ENCODE results near the gene EFCAB6. TPM values are rescaled to one million over a fixed set of nuclear protein-coding genes. Genes with fewer than 3 reads are reported as not detected.

Gene EFCAB6
- polyA plus RNA-seq, 3 donors = 0.76 to 0.98 TPM; not detected in 1

DNA sequence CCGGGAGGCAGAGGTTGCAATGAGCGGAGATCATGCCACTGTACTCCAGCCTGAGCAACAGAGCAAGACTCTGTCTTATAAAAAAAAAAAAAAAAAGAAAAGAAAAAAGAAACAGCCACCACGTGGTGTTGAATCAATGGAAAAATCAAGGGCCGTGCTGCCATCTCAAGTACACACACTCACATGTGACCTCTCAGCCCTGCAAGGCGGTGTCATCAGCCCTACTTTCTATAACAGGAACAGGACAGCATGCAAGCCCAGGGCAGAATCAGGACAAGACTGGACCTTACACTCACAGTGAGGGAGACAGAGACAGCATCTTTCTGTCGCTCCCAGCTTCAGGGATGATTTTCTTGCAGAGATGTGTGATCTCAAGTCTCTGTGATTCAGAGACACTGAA, 220.7 kb downstream of the EFCAB6 start:
- 80 to 82% (median 82%) methylated on average over 6 of the region's 6 CpGs for WGBS, 3 donors
- no peak overlapping the region for H3K27ac ChIP-seq (ENCODE audit: low read depth, low read length)

DNA sequence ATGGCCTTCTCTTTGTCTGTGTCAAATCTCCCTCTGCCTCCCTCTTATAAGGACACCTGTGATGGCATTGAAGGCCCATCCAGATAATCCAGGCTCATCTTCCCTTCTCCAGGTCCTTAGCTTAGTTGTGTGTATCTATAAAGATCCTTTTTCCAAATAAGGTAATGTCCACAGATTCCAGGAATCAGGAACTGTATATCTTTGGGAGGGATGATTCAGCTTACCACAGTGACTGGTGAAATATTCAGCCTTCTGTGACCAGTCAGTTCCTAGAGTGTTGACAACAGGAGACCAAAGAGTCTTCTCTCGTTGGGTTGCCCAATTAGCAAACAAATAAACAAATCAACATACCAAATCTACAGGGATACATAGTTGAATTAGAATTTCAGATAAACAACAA, 224.5 kb downstream of the EFCAB6 start:
- H3K27ac ChIP-seq (ENCODE audit: low read depth, low read length) = no peak overlapping the region
- 0 to 71% (median 0%) methylated on average over 1 of the region's 1 CpG for WGBS, 3 donors

DNA sequence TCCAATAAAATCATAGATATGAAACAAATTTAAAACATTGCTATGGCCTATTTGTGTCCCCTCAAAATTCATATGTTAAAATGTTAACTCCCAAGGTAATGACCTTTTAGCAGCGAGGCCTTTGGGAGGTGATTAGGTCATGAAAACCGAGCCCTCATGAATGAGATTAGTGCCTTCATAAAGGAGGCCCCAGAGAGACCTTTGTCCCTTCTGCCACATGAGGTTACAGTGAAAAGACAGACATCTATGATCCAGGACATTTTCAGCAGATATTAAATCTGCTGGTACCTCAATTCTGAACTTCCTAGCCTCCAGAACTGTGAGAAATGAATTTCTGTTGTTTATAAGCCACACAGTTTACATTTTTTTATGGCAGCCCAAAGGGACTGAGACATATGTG, 228.6 kb downstream of the EFCAB6 start:
- H3K27ac ChIP-seq (ENCODE audit: low read depth, low read length) = no peak overlapping the region
- 70 to 84% (median 81%) methylated on average over 2 of the region's 2 CpGs for WGBS, 3 donors

DNA sequence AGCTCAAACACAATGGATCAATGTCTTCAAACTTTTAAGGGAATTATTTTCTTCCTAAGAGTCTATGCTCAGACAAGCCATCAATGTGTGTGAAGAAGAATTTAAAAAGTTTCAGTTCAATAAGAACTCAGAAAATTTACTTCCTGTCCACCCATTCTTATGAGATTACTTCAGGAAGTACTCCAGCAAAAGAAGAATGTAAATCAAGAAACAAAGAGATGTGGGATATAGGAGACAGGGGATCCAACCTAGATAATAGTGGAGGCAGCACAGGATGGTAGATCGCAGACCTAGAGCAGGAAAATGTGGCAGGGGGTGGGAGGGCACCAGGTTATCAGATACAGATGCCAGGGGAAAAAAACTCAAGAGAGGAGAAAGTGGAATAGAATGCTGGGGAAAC, 229.7 kb downstream of the EFCAB6 start:
- H3K27ac ChIP-seq (ENCODE audit: low read depth, low read length) = no peak overlapping the region
- WGBS, 3 donors = 89 to 96% (median 90%) methylated on average over 1 of the region's 1 CpG

DNA sequence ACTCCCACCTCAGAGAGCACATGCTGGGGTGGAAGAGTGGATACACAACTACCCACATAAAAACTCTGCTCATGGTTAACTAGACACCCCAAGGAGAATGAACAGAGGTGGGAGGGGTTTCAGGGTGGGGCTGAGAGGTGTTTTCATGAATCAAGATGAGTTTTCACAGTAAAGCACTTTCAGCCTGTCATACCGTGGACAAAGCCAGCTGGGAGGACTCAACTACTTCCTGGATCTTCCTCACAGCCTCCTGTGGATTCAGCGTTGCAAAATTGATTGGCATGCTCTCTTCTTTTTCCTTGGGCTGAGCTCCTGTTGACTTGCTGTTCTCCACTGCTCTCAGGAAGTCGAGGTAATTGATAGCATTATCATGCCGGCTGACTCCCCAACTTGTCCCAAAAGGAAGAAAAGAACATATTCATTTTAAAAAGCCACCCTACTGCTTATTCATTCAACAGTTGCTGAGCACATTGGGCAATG, 231.8 kb downstream of the EFCAB6 start:
- WGBS, 3 donors = 34 to 63% (median 45%) methylated on average over 4 of the region's 4 CpGs
- no peak overlapping the region for H3K27ac ChIP-seq (ENCODE audit: low read depth, low read length)

DNA sequence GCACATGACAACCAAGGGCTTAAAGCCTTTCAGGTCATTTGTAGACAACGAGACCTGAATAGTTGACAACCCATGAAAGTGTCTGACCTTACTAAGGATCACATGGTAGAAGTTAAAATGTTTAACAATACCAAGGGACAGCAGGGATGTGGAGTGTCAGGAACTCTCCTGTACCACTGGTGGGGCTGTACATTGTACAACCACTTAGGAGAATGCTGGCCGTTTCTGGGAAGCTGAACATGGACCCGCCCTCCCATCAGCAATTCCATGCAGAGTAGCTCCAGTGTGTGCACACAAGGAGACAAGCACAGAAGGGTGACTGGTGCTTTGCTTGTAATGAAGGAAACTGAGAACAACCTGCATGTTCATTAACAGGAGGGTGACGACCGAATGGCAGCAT, 237.4 kb downstream of the EFCAB6 start:
- no peak overlapping the region for H3K27ac ChIP-seq (ENCODE audit: low read depth, low read length)
- 84 to 89% (median 88%) methylated on average over 5 of the region's 5 CpGs for WGBS, 3 donors

DNA sequence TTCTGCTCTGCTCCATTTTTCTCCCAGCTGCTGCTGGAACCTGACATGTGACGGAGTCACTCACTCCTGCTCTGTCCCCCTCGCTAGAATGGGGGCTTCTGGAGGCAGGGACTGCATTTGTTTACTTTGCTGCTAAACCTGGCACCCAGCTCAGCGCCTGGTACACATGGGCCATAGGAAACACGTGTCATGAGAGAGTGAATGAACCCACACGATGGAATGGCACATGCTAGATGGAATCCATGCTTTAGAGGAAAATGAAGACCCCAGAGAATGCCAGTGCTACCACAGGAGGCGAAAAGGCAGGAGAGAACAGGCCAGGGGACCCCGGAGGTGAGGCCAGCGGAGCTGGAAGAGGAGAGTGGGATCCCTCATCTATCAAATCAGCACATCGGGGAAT, 239.4 kb downstream of the EFCAB6 start:
- WGBS, 3 donors = 85 to 89% (median 88%) methylated on average over 9 of the region's 9 CpGs
- no peak overlapping the region for H3K27ac ChIP-seq (ENCODE audit: low read depth, low read length)

DNA sequence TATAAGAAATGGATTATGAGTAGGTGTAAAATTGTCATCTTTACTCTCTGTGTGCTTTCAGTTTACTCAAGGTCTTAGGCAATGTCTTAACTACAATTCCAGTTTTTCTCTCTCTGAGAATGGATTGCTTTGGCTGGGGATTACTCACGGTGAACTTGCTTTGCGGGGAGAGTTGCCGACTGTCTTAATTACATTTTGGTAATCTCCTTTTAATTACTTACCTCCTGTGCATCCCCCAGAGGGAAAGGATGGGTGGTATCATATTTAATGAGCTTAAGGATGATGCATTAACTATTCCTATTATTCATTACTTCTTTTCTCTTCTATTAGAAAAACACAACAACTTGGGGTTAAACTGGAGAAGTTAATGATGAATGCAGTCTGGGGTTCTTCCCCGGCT, 240.9 kb downstream of the EFCAB6 start:
- 72 to 77% (median 76%) methylated on average over 4 of the region's 4 CpGs for WGBS, 3 donors
- H3K27ac ChIP-seq (ENCODE audit: low read depth, low read length) = no peak overlapping the region

DNA sequence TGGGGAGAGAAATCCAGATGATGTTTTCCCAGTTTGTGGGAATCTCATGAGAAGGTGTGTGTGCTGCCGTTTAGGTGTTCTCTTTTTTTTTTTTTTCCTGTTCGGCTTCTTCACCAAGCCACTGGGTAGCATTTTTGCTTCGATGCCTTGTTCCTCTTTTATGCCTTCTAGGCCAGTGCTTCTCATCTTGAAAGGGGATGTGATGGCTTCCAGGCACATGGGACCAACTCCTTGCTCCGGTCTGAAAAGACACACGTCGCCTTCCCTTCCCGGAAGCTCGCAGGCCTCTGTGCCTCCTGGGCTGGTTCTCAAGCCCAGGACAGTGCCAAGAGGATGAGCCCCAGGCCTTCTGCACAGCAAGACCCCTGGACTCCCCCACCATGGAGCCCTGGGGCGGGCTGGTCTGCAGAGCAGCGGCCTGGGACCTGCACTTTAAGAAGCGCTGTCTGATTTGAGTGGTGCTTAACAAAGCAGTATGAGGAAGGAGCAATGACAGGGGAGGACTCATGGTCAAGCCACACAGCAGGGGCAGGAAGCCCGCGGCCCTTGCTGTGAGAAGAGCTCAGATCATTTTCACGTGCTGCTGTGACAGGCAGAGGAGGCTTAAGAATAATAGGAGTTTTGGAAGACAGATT, 241.5 kb downstream of the EFCAB6 start:
- WGBS, 3 donors = 66 to 68% (median 67%) methylated on average over 14 of the region's 14 CpGs
- no peak overlapping the region for H3K27ac ChIP-seq (ENCODE audit: low read depth, low read length)

DNA sequence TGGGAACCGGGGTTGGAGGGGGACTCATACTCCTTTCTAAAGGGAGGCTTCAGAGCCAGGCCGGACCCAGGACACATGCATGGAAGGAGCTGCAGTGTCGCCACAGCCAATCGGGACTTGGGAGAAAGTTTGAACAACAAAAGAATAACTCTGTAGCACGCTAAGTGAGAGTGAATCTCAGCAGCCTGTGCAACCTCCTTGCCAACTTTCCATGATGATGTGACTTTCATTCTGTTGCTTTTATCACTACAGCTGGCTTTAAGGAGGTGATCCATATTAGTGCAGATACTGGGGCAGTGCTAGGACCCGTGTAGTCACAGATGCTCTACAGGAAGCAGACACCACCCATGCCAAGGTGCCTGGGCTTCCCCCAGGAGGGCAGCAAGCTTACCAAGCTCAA, 243.0 kb downstream of the EFCAB6 start:
- H3K27ac ChIP-seq (ENCODE audit: low read depth, low read length) = no peak overlapping the region
- 88 to 89% (median 88%) methylated on average over 6 of the region's 6 CpGs for WGBS, 3 donors

DNA sequence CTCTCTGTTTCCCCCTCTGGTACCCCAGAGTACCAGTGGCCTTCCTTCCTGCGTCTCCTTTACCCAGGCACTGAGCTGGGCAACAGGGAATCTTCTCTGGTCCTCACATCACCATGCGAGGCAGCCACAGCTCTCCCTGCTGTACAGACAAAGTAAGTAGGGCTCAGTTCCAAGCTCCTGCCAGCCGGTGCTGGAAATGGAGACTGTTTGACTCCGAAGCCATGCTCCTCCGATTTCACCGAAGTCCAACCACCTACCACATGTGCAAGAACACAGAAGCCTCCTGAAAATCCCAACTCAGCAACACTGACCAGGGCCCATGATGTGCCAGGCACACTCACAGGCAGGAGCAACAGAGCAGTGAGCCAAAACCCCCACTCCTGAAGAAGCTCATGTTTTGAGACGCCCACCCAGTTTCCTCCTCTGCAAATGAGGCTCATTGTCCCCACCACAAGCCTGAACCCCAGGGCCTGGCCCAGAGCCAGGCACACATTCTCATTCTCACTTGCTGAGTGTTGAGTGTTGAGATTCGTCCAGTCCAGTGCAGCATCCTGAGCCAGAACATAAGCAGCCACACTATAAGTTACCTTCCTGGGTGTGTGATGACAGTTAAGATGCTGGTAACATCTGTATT, 244.3 kb downstream of the EFCAB6 start:
- no peak overlapping the region for H3K27ac ChIP-seq (ENCODE audit: low read depth, low read length)
- 76 to 84% (median 77%) methylated on average over 8 of the region's 8 CpGs for WGBS, 3 donors

DNA sequence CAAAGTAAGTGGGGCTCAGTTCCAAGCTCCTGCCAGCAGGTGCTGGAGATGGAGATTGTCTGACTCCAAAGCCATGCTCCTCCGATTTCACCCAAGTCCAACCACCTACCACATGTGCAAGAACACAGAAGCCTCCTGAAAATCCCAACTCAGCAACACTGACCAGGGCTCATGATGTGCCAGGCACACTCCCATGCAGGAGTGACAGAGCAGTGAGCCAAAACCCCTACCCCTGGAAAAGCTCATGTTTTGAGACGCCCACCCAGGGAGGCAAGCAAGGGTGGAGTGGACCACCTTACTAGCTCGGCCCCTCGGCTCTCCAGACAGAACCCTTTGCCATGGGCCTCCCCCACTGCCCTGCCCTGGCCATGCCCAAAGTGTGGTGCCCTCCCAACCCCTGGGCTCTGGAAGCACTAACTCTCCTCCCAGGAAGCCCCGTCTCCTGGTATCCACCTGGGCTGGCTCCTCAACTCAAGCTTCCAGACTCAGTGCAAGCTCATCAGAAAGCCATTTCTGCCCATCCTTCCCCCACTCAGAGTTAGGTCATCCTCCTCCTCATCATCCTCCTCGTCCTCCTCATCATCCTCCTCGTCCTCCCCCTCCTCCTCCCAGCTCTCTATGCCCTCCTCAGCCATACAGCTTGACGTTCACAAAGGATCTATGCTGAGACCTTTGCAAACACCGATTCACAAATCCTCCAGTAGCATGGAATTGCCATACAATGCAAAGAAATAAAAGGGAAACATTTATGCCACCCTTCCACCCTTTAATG, 245.4 kb downstream of the EFCAB6 start:
- WGBS, 3 donors = 79 to 81% (median 81%) methylated on average over 8 to 9 of the region's 9 CpGs
- H3K27ac ChIP-seq (ENCODE audit: low read depth, low read length) = no peak overlapping the region

DNA sequence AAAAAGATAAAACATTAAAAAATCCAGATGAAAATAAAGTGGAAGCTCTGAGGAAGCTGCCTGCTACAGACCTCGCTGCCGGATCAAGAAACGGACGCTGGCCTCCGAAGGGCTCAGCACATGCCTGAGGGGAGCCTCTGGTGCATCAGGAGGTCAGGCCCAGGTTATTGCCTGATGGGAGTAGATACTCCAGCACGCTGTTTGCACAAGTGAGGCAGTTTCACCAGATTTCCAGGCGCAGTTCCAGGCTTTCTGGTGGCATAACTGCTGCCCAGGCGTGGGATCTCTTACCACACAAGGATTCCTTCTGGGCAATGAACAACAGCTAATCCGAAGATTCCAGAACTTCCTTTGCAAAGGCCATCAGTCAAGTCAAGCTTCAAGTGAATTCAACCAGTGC, 246.1 kb downstream of the EFCAB6 start:
- no peak overlapping the region for H3K27ac ChIP-seq (ENCODE audit: low read depth, low read length)
- 65 to 73% (median 65%) methylated on average over 9 of the region's 9 CpGs for WGBS, 3 donors

DNA sequence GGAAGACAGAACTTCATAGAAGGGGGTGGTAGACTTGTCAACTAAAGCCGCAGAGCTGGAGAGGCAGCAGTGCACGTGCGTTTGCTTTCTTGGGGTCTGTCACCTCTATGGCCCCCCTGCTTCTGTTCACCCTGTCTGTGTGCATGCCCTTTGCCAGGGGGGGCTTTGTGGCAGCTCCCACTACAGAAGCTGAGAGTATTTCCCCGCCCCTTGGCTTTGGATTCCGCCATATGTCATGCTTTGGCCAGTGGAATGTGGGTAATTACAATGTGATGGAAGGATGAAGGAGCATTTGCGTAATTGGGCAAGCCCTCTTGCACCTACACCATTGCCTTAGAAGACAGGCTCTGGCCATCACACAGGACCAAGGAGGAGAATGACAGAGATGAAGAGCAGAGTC, 247.2 kb downstream of the EFCAB6 start:
- no peak overlapping the region for H3K27ac ChIP-seq (ENCODE audit: low read depth, low read length)
- 88 to 96% (median 94%) methylated on average over 6 of the region's 6 CpGs for WGBS, 3 donors

DNA sequence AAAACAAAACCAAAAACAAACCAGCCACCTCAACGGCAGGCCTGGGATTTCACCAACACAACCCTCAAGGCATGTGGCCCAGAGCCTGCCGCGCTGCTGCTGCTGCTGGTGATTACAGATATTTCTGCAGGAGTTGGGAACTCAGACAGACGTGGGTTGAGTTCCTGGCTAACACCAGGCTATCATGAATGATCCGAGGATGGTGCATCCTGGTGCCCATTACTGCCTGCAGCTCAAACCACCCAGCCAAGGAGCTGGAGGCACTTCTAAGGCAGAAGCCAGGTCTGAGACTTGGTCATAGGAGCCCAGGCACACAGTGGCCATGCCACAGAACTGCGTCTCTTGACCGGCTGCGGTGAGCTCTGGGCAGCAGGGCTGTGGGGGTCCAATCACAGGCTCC, 248.5 kb downstream of the EFCAB6 start:
- 89 to 94% (median 94%) methylated on average over 8 of the region's 8 CpGs for WGBS, 3 donors
- H3K27ac ChIP-seq (ENCODE audit: low read depth, low read length) = no peak overlapping the region

DNA sequence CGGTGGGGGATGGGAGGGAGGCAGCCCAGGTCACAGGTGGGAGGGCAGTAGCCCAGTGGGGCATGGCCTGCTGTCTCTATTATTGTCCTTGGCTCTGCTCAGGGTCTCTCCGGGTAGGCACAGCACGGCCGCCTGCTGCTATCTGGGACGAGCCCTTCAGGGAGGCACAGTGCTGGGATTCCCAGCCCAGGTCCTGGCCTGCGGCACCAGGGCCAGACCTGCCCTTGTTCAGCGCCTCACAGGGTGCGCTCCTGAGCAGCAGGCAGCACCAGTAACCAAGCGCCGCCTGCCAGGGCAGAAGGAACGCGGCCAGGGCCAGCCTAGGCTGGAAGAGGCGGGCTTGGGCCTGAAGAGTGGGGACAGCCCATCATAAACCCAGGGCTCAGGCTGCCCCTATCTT, 249.3 kb downstream of the EFCAB6 start:
- WGBS, 3 donors = 83 to 95% (median 91%) methylated on average over 12 to 13 of the region's 13 CpGs
- H3K27ac ChIP-seq (ENCODE audit: low read depth, low read length) = no peak overlapping the region

DNA sequence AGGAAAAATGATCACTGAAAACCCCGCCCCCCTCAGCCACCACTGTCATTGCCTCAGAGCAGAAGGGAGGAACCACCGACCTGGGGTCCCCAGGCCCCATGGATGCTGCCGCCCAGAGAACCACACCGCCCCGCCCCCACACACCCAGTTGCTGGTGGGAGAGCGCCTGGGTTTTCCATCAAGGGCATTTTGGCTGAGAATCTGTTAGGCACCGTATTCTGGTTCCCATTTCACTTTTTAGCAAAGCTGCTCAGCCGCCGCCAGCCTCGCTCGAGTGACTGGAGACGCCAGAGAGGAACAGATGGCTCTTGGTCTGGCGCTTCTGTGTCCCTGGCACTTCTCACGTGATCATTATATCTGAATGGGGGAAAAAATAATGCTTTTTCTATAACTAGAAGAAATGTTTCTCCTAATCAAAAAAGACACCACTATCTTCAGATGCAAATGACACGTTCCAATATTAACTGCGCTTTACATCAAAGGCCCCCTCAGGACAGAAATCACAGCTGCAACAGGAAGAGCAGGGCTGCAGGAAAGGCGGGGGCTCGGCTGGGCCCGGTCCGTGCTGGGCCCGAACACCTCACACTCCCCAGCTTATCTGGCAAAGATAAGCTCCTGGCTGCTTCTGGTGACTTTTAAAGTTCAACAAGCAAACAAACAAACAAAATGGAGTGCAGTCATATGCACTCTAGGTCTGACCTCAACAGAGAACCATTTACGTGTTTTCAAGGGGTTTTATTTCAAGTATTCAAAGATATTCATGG, 250.5 kb downstream of the EFCAB6 start:
- H3K27ac ChIP-seq (ENCODE audit: low read depth, low read length) = no peak overlapping the region
- 56 to 59% (median 57%) methylated on average over 22 of the region's 22 CpGs for WGBS, 3 donors

DNA sequence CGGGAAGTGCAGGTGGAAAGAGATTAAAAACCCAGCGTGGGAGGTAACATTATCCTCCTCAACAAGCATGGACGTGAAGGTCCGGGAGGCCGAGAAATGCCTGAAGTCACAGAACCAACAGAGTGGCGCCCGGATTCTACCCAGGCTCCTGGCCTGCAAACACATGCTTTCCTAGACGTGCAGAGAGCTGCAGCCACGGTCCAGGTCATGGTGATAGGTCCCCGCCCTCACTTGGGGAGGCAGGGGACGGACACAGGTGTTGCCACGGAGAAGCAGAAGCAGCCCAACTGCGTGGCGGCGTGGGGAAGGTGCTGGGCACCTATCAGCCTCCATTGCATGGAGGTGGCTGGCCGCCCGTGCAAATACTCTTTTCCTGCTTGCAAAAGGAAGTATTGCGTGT, 251.5 kb downstream of the EFCAB6 start:
- WGBS, 3 donors = 84 to 92% (median 88%) methylated on average over 18 of the region's 18 CpGs

More for the DNA sequence above, 251.5 kb downstream of the EFCAB6 start:
- H3K27ac ChIP-seq (ENCODE audit: low read depth, low read length) = no peak overlapping the region

All from adipose tissue (tissue), 3 donors.